GM12878 (cell line): ENCODE data around the gene MAPKAP1. TPM values are rescaled to one million over a fixed set of nuclear protein-coding genes. Genes with fewer than 3 reads are reported as not detected.

Experiments
- EED ChIP-seq: sonication (generic); IDR thresholded peaks from 2 replicates; pipeline ENCODE4 v1.6.1; 2016; ENCODE audit warnings: antibody characterized with exemption, low read depth
- MTA2 ChIP-seq: fragments of 450-650 bp; IDR thresholded peaks from 2 replicates; pipeline ENCODE4 v1.6.1; 2016; ENCODE audit warnings: low read depth, mild to moderate bottlenecking, moderate library complexity
- RAD51 ChIP-seq: fragments of 450-650 bp; IDR thresholded peaks from 2 replicates; pipeline ENCODE4 v1.6.1; 2016; ENCODE audit warnings: moderate library complexity, mild to moderate bottlenecking, inconsistent platforms
- RUNX3 ChIP-seq: IDR thresholded peaks from 2 replicates; pipeline ENCODE4 v1.6.1; 2012; ENCODE audit warnings: low read length, inconsistent platforms
- SREBF2 ChIP-seq: IDR thresholded peaks from 2 replicates; pipeline ENCODE4 v1.6.1; 2012; ENCODE audit warnings: mild to moderate bottlenecking, low read length
- TCF3 ChIP-seq: IDR thresholded peaks from 2 replicates; pipeline ENCODE4 v1.6.1; 2012; ENCODE audit warnings: low read depth, mild to moderate bottlenecking, low read length, borderline replicate concordance; ENCODE audit not compliant: insufficient read depth
- polyA plus RNA-seq, 11 experiments: library from polyadenylated mRNA; depleted of rRNA in 4 of 11; unstranded in 6 of 11; stranded (reverse) in 5 of 11; fragments of >200 nt; fragmentation: Nextera tagmentation in 4 of 11; fragmentation: Illumina TruSeq in 1 of 11; extraction: Ambion mirVana in 4 of 11; extraction: Trizol in 1 of 11; gene quantifications; 1 replicate in 1 of 11; 2 replicates in 10 of 11; pipeline versions ENCODE4 v1.2.1 to v1.2.3, GENCODE V29; 2011 to 2016; ENCODE audit warnings: inconsistent platforms in 2 of 11, missing spikeins in 2 of 11, low read depth in 1 of 11
- total RNA-seq, 4 experiments: library from RNA; depleted of rRNA in 3 of 4; stranded (reverse); fragments of >200 nt in 3 of 4; fragmentation: Illumina TruSeq in 1 of 4; extraction: Trizol in 1 of 4; gene quantifications; 2 replicates each; pipeline versions ENCODE4 v1.2.1 to v1.2.3, GENCODE V29; 2013 to 2021
- TF ChIP-seq, protein P1 (sequence below): IDR thresholded peaks from 2 replicates; pipeline ENCODE4 v1.6.1; 2012; ENCODE audit warnings: mild to moderate bottlenecking, low read depth, low read length
- TF ChIP-seq, protein P2 (sequence below): IDR thresholded peaks from 2 replicates; pipeline ENCODE4 v1.6.1; 2011; ENCODE audit warnings: low read depth, low read length, improper control_type of control experiment, borderline replicate concordance

Gene MAPKAP1
- total and polyA plus RNA-seq, 10 of the 15 experiments (the other 5 are each of a cell fraction or from before 2014, with no cell fraction given) = 5.1 to 188 (median 105) TPM

DNA sequence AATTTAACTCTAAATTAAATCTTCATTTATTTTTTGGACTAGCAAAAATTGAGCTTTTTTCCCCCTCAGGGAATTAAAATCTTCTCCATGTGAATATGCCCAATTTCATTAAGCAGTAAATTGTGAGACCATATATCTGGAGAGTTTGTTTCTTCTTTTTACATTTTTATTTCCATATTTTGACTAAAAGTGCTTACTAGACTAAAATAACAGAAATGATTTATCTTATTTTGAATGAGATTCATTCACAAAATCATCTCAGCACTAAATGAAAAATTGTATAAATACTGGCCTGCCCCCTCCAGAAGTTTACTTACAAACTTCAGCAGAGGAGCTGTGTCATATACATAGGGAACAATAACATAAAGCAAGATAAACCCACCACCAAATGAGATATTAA lies 26.6 kb downstream of the MAPKAP1 start (continued):
- TF ChIP-seq, protein P1, sequence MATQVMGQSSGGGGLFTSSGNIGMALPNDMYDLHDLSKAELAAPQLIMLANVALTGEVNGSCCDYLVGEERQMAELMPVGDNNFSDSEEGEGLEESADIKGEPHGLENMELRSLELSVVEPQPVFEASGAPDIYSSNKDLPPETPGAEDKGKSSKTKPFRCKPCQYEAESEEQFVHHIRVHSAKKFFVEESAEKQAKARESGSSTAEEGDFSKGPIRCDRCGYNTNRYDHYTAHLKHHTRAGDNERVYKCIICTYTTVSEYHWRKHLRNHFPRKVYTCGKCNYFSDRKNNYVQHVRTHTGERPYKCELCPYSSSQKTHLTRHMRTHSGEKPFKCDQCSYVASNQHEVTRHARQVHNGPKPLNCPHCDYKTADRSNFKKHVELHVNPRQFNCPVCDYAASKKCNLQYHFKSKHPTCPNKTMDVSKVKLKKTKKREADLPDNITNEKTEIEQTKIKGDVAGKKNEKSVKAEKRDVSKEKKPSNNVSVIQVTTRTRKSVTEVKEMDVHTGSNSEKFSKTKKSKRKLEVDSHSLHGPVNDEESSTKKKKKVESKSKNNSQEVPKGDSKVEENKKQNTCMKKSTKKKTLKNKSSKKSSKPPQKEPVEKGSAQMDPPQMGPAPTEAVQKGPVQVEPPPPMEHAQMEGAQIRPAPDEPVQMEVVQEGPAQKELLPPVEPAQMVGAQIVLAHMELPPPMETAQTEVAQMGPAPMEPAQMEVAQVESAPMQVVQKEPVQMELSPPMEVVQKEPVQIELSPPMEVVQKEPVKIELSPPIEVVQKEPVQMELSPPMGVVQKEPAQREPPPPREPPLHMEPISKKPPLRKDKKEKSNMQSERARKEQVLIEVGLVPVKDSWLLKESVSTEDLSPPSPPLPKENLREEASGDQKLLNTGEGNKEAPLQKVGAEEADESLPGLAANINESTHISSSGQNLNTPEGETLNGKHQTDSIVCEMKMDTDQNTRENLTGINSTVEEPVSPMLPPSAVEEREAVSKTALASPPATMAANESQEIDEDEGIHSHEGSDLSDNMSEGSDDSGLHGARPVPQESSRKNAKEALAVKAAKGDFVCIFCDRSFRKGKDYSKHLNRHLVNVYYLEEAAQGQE = no peak
- TF ChIP-seq RAD51 (no peak), SREBF2 (no peak), EED (no peak), RUNX3 (no peak), TCF3 (no peak), MTA2 (no peak)
- TF ChIP-seq, protein P2, sequence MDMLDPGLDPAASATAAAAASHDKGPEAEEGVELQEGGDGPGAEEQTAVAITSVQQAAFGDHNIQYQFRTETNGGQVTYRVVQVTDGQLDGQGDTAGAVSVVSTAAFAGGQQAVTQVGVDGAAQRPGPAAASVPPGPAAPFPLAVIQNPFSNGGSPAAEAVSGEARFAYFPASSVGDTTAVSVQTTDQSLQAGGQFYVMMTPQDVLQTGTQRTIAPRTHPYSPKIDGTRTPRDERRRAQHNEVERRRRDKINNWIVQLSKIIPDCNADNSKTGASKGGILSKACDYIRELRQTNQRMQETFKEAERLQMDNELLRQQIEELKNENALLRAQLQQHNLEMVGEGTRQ = no peak
